ENCODE data around the gene MEX3A. TPM values are rescaled to one million over a fixed set of nuclear protein-coding genes. Genes with fewer than 3 reads are reported as not detected.

Gene MEX3A
- total and polyA plus RNA-seq, 10 of the 15 experiments (the other 5 are each of a cell fraction or from before 2014, with no cell fraction given), result 0.11 to 5.1 (median 1.7) TPM

GRCh38 chr1:156126630-156127534 is 44.6 kb upstream of the MEX3A start (continued):
- no peak for TF ChIP-seq IRF3 (IDR thresholded peaks at IDR 0.05)
- no peak for TF ChIP-seq RFX5 (IDR thresholded peaks at IDR 0.05; ENCODE audit: low read depth, low read length)
- TF ChIP-seq IKZF2 (IDR thresholded peaks at IDR 0.05), result peak; percentile 99
- TF ChIP-seq ZNF24 (IDR thresholded peaks at IDR 0.05), result no peak
- TF ChIP-seq HDGF (IDR thresholded peaks at IDR 0.05), result 0 out of 2 replicates have a peak, but pooled peaks have one; percentile 14
- TF ChIP-seq STAT1 (conservative IDR thresholded peaks at IDR 0.05), result no peak
- TF ChIP-seq ETV6 (conservative IDR thresholded peaks at IDR 0.05 in 1 of 2, IDR thresholded peaks at IDR 0.05 in 1 of 2; ENCODE audit: borderline replicate concordance in 1 of 2, low read depth in 1 of 2), result peak in 1 of 2 experiments; percentile 87; a peak in 2 of 4 replicates
- TF ChIP-seq SMAD5 (IDR thresholded peaks at IDR 0.05; ENCODE audit: low read depth), result 0 out of 2 replicates have a peak, but pooled peaks have one; percentile 4
- TF ChIP-seq RELB (IDR thresholded peaks at IDR 0.05; ENCODE audit: low read depth), result peak; percentile 97
- TF ChIP-seq EED (IDR thresholded peaks at IDR 0.05; ENCODE audit: low read depth), result peak; percentile 99
- peak; percentile 98 for TF ChIP-seq IKZF1 (conservative IDR thresholded peaks at IDR 0.05)
- TF ChIP-seq CEBPB (IDR thresholded peaks at IDR 0.05; ENCODE audit: borderline replicate concordance in 1 of 2, low read depth in 2 of 2, low read length in 2 of 2), result no peak
- TF ChIP-seq ZNF384 (IDR thresholded peaks at IDR 0.05; ENCODE audit: borderline replicate concordance, low read depth, low read length), result peak; percentile 85
- TF ChIP-seq ZBTB4 (CRISPR knock-in tag; IDR thresholded peaks at IDR 0.05), result no peak
- peak; percentile 99 for TF ChIP-seq CBFB (IDR thresholded peaks at IDR 0.05; ENCODE audit: low read depth)
- no peak for TF ChIP-seq PAX8 (IDR thresholded peaks at IDR 0.05)
- peak; percentile 78 for TF ChIP-seq ATF7 (IDR thresholded peaks at IDR 0.05; ENCODE audit: low read depth)
- TF ChIP-seq MLLT1 (IDR thresholded peaks at IDR 0.05), result peak; percentile 96
- TF ChIP-seq HSF1 (IDR thresholded peaks at IDR 0.05; ENCODE audit: low read depth, low read length), result no peak
- TF ChIP-seq SRF (IDR thresholded peaks at IDR 0.05; ENCODE audit: low read depth in 2 of 2, low read length in 2 of 2), result 0 out of 4 replicates have a peak, but pooled peaks of 1 of the 2 experiments have one; percentile 28
- no peak for TF ChIP-seq ZNF622 (IDR thresholded peaks at IDR 0.05)

Data from GM12878 (cell line).